ENCODE results near the gene CLCN3.

CLCN3 gene

GRCh38 chr4:169724260-169724659, 103.9 kb downstream of the CLCN3 start:
- no peak for TF ChIP-seq REST (IDR thresholded peaks at IDR 0.05; ENCODE audit: insufficient read depth in 1 of 2, low read depth in 2 of 2, low read length in 2 of 2)
- no peak for TF ChIP-seq TAF1 (IDR thresholded peaks at IDR 0.05; ENCODE audit: borderline replicate concordance, insufficient read depth, low read length)
- TF ChIP-seq POLR2AphosphoS5 (IDR thresholded peaks at IDR 0.05; ENCODE audit: low read depth, low read length), result no peak

- TF ChIP-seq FOXP2 (optimal IDR thresholded peaks at IDR 0.05; ENCODE audit: borderline replicate concordance, extremely low read depth, extremely low read length, insufficient read depth) (no peak), SIN3A (IDR thresholded peaks at IDR 0.05; ENCODE audit: borderline replicate concordance, insufficient read depth, low read length) (no peak), REST (IDR thresholded peaks at IDR 0.05; ENCODE audit: insufficient read depth in 1 of 2, low read depth in 2 of 2, low read length in 2 of 2) (no peak), TAF1 (IDR thresholded peaks at IDR 0.05; ENCODE audit: borderline replicate concordance, insufficient read depth, low read length) (no peak), POLR2AphosphoS5 (IDR thresholded peaks at IDR 0.05; ENCODE audit: low read depth, low read length) (no peak)
Measured at GRCh38 chr4:169727616-169728015, 107.2 kb downstream of the CLCN3 start.

- TF ChIP-seq SIN3A (IDR thresholded peaks at IDR 0.05; ENCODE audit: borderline replicate concordance, insufficient read depth, low read length), result no peak
Measured at GRCh38 chr4:169730564-169730963, 110.2 kb downstream of the CLCN3 start.

GRCh38 chr4:169741569-169741968, 121.2 kb downstream of the CLCN3 start:
- TF ChIP-seq TAF1 (IDR thresholded peaks at IDR 0.05; ENCODE audit: borderline replicate concordance, insufficient read depth, low read length) (no peak), FOXP2 (optimal IDR thresholded peaks at IDR 0.05; ENCODE audit: borderline replicate concordance, extremely low read depth, extremely low read length, insufficient read depth) (no peak), REST (IDR thresholded peaks at IDR 0.05; ENCODE audit: insufficient read depth in 1 of 2, low read depth in 2 of 2, low read length in 2 of 2) (no peak), SIN3A (IDR thresholded peaks at IDR 0.05; ENCODE audit: borderline replicate concordance, insufficient read depth, low read length) (no peak), POLR2AphosphoS5 (IDR thresholded peaks at IDR 0.05; ENCODE audit: low read depth, low read length) (no peak)

- no peak for TF ChIP-seq TAF1 (IDR thresholded peaks at IDR 0.05; ENCODE audit: borderline replicate concordance, insufficient read depth, low read length)
- no peak for TF ChIP-seq FOXP2 (optimal IDR thresholded peaks at IDR 0.05; ENCODE audit: borderline replicate concordance, extremely low read depth, extremely low read length, insufficient read depth)
- no peak for TF ChIP-seq SIN3A (IDR thresholded peaks at IDR 0.05; ENCODE audit: borderline replicate concordance, insufficient read depth, low read length)
- no peak for TF ChIP-seq REST (IDR thresholded peaks at IDR 0.05; ENCODE audit: insufficient read depth in 1 of 2, low read depth in 2 of 2, low read length in 2 of 2)
- TF ChIP-seq POLR2AphosphoS5 (IDR thresholded peaks at IDR 0.05; ENCODE audit: low read depth, low read length), result no peak
Measured at GRCh38 chr4:169744601-169745000, 124.2 kb downstream of the CLCN3 start.
